Hematopoietic multipotent progenitor cell treated with erythropoietin and hydrocortisone succinate and interleukin-3 and kit ligand, for 4 days (in vitro differentiated cells): ENCODE measurements around the gene IYD.

Source experiments
- DNase-seq: peaks from one replicate; pipeline ENCODE4 v3.0.0-alpha.2; 2015

IYD gene, protein sequence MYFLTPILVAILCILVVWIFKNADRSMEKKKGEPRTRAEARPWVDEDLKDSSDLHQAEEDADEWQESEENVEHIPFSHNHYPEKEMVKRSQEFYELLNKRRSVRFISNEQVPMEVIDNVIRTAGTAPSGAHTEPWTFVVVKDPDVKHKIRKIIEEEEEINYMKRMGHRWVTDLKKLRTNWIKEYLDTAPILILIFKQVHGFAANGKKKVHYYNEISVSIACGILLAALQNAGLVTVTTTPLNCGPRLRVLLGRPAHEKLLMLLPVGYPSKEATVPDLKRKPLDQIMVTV

DNA sequence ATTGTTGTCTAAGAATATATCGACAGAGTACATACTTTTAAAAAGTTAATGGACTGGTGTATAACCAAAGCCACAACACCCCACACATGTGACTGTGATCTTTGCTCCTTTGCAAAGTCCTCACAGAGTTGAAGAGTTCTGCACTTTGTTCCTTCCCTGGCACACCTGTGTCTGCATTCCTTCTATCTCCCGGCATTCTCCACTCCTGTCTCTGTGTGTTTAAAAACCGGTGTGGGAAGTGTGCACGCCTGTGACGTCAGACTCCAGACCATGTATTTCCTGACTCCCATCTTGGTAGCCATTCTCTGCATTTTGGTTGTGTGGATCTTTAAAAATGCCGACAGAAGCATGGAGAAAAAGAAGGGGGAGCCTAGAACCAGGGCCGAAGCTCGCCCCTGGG lies at the start of gene IYD:
TSS of gene IYD (plus strand) at position 251 of the 400 bp plus-strand sequence. CDS start at position 271, 20 bp downstream.
- DNase-seq: no peak

DNA sequence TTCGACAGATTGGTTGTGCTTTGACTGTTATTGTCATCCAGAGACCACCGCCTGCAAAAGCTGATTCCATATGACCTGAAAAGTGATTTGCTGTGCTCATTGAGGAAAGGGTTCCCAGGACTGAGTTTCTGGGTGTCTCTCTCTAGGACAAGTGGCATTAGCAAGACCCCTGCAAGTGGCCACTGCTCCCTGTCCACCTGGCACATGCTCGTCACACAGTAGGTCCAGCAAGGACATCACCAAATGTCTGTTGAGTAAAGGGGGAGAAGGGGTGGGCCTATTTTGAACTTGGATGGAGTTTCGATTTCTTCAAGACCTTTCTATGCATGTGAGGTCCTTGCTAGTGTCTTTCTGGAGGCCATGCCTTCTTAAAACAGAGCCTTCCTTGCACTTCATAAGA lies 48.9 kb upstream of the IYD start:
- DNase-seq: no peak

DNA sequence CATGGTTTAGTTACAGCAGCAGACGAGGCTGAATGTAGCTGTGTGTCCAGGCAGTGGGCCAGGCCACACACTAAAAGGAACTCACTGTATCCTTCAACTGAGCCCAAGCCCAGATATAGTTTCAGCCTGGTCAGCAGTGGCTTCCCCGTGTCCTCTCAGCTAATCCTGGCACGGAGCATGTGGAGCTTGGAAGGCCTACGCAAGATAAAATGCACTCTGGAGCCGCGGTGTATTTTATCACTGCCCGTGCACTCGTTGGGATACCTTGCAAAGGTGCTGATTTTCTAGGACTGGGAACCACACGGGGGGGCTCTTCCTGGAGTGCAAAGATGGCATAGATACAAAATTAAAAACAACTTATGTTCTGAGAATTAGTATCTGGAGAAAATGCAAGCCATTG lies 48.4 kb upstream of the IYD start:
- no peak for DNase-seq

DNA sequence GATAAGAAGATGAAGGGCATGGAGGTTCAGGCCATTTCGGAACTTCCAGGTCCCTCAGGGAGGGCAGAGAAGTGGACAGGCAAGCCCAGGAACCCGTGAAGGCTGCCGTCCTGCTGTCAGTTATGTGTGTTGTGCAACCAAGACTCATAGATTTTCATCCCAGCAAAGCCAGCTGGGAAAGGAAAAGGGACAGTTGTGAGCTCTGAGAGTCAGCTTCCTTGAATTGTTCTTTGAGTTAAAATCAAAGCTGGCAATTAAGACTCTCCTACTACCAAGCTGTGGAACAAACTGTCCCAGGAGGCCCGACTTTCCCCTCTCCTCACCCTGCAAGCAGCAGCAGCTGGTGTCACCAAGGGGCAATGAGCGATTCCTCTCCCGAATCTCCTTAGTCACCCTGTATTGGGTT lies 46.3 kb upstream of the IYD start:
- no peak for DNase-seq

DNA sequence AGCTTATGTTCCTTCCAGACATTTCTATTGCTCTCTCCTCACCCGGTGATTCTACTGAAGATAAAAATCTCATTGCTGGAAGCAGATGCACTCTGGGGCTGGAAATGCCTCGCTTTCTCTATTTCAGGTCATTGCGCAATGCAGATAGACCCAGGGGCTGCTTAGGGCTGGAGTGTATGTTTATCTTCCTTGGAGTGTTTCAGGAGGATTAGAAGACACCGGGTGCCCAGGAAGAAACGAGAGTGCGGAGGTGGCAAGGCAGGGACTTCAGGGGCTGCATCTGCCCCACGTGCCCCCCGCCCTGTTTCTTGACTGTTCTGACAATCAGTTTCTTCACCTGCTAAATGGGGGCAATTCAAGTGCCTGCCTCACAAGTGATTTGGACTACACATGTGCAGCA lies 45.6 kb upstream of the IYD start:
- no peak for DNase-seq

DNA sequence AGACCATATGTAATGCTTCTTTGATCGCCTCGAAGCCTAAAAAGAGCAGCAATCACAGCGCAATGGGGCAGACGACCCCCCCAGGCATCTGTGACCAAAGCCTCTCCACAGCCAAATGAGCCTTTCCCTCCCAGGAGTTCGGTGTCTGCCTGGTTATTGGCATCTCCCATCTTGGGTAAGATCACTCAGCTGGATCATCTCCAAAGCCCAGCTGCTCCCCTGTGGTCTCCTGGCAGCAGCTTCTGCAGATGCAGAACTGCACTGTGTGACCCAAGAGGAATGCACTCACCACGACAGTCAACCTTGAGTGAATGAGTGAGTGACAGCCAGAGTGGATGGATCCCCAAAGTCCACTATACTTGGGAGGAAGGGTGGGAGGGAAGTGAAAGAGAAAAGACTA lies 44.8 kb upstream of the IYD start:
- no peak for DNase-seq

DNA sequence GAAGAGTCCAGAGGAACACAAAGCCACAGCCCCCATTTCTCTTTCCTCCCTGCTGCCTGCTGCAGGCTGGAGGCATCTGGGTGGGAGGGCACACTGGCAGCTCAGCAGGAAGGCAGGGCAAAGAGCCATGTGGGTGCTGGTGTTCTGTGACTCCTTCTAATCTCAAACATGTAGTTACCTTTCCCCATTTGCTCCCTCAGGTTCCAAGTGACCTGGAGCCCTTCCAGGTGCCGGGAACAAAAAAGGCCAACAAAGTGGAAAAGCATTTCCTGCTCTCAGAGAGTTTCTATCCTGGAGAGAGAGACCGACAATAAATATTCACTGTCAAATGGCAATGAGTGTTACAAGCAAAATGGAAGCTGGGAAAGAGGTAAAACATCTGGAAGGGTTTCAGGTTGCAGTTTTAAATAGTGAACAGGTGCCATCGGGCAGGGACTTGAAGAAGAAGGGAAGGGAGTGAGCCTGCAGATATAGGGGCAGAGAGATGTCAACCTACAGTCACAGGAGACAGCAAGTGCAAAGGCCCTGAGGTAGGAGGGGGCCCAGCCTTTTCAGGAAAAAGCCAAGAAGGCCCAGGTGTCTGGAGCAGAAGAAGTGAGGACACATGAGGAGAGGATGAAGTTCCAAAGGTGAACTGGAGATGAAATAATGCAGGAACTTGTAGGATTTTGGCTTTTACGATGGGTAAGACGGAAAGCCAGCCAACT lies 43.6 kb upstream of the IYD start:
- peak; percentile 15 for DNase-seq

DNA sequence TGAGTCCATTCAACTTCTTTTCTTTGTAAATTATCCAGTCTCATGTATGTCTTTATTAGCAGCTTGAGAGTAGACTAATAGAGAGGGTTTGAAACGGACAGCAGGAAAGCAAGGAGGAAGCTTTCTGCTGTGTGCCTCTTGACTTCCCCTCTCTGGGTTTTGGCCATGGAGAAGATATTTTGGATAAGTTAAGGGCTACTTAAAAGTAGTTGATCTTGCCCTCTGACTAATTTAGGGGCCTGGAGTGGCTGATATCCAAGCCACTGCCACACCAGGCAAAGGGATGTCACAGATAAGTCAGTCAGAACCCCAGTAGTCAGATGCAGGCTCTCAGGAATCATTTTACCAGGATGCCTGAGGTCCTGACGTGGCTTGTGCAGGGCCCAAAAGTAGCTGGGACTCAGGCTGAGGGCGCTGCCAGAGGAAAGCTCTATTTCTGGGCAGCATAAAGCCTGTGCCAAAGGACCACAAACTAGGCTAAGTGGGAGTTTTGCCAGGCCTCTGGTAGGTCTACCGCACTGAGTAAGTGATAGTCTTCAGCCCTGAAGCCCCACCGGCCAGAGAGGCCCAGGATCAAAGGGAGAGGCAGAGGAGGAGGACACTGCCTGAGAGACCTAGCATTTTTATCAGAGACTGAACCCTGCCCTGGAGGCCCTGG lies 41.6 kb upstream of the IYD start:
- DNase-seq: peak; percentile 10

DNA sequence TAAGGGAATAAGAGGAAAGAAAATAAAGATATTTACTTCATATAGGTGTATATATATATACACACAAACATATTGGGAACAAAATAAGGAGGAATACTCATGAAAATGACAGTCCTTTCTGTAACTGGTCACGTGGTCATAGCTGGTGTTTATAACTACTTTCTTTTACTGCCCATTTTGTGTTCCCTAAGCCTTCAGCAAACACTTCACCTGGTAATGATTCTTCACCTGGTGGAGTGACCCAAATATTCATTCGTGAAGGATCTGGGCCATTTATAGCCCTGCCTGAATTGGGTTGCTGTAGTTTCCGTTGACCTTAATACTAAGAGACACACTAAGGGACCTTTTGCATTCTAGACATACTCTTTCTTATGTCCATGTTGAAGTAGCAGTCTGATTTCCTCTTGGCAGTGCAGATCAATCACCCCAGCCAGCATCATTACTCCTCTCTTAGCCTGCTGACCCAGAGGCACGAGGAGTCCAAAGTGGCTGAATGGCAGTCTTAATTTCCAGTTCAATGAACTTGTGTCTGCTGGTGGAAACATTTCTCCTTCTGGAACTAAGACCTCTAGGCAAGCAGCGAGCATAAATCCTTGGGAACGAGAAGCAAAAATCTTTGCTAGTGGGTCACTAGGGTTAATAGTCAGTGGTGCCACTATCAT lies 39.9 kb upstream of the IYD start:
- DNase-seq: no peak

DNA sequence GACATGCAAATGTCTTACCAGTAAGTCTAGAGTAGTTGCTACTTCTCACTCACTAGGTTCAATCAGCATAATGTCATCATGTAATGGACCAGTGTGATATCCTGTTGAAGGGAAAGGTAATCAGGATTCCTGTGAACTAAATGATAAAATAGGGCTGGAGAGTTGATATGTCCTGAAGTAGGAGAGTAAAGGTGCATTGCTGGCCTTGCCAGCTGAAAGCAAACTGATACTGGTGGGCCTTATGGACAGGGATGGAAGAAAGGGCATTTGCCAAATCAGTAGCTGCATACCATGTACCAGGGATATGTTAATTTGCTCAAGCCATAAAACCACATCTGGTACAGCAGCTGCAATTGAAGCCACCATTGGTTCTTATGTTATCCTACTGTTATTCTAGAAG lies 37.5 kb upstream of the IYD start:
- no peak for DNase-seq

DNA sequence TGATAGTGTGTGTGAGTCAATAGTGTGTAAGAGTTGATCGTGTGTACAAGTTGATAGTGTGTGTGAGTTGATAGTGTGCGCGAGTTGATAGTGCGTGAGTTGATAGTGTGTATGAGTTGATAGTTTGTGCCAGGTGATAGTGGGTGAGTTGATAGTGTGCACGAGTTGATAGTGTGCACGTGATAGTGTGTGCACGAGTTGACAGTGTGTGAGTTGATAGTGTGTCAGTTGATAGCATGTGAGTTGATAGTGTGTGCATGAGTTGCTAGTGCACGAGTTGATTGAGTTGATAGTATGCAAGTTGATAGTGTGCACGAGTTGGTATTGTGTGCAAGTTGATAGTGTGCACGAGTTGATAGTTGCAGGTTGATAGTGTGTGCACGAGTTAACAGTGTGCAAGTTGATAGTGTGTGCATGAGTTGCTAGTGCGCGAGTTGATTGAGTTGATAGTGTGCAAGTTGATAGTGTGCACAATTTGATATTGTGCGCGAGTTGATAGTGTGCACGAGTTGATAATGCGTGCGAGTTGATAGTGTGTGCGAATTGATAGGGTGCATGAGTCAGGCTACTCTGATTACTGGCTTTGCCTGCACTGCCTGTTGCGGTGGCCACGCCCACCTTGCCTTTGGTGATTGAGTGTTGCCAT lies 35.8 kb upstream of the IYD start:
- no peak for DNase-seq

DNA sequence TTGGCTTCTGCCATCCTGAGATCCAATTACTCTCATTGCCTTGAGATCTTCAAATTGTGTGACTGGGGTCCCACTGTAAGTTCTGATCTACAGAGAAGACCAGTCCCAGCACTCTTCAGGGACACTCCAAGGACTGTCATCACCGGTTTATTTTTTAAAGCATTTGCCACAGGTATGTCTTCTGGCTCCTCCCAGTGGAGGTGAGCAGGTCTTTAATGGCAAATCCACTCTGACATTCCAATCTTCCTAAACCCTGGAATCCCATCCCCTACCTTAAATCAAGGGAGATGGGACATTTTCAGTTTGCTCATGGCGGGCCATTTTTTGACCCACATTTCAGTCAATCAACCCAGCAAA lies 35.2 kb upstream of the IYD start:
- DNase-seq: no peak

DNA sequence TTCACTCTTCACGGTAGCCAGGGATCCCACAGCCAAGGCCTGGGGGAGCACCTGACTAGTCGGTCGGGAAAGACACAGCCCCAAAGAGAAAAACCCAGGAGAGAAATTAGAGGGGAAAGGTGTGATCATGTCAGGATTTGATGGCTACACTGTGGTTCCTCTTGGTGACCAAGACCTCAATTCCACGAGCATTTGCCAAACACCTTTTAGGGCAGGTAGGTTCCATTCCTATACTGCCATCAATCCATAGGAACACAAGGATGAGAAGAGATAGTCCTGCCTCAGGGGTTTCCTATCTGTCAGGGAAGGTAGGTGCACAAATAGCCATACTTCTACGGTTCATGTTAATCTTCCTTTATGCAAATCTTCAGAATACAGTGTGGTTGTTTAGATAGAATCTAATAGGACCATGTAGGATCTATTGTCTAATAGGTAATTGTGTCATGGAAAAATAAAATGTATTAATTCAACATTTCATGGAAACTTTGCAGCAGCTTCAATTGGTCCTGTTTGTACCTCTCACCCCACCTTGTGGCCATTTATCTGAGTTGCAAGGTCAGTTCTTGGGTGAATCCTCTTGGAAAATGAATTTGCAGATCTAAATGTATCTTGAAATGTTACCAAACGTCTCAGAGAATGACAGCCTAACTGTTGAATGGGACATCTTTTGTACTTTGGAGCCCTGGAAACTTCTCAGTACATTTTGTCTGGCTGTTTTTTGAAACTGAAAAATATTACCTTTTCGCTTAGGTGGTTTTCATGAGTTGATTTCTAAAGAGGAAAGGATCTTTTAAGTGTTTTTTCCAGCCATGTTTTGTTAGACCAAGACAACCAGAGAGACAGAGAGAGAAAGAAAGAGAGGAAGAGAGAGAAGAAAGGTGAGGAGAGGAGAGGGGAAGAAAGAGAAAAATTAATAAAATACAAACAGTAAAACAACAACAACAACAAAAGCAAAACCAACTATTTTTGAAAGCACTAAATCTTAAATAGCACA lies 33.7 kb upstream of the IYD start:
- DNase-seq: peak; percentile 78

DNA sequence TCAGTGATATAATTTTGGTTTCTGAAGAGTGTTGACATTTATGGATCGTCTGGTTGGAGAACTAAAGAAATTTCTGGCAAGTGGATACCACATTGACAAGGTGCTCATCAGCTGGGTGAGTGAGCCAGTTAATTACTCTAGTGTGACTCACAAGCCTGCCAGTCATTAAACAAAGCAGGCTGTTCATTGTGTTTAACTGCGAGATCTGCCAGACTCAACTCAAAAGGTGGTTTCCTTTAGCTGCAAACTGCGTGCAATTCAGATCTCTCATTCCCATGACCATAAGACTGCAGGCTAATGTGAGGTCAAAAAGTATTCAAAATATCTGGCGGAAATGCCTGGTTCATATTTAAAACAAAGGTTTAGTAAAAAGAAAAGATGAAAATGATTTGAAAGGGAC lies 32.5 kb upstream of the IYD start:
- DNase-seq: no peak

DNA sequence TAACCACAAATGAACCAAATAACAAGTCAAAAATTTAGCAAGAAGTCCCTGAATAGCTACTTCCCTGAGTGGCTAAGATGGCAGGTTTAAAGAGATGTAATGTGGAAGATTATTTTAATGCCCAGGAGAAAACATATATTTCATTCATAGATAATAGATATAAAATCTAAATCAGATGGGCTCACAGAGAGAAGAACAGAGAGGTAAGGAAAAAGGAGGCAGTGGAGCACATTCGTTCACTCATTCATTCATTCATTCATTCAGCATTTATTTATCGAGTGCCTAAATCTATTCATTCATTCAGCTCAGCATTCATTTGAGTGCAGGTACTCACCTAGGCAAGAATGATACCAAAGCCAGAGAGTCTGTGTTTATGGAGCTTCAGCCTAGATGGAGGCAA lies 32.1 kb upstream of the IYD start:
- no peak for DNase-seq

DNA sequence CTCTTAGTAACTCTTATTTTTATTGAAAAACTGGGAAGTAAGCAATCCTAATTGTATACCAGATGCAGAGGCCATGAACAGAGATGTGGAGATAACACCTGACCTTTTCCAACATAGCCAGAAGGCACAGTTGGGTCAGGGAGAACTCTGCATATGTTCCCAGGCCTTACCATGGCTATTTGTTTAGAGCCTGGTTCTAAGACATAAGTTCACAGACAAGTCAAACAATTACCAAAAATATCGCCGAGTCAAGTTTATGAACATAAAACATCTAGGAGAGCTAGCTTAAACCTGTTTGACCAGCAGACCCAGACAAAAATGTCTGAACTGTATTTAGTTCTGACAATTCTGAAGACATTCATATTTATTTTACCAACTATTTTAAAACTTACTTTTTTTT lies 26.7 kb upstream of the IYD start:
- no peak for DNase-seq

DNA sequence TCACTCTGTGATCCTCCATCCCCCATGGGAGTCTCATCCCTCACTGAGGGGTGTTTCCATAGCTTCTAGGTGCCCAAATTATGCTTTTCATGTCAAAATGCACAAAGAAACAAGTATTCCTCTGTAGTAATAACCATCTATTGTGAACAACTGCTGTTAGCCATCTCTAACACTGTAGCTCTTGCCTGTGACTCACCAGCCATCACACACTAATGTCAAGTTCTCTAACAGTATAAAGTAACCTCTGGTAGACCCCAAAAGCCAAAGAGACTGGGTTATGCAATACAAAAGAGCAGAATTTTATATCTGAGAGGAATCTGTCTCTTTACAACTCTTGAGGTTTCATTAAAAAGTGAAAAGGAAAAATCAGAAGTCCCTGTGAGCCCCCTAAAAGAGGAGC lies 25.4 kb upstream of the IYD start:
- DNase-seq: peak; percentile 34

DNA sequence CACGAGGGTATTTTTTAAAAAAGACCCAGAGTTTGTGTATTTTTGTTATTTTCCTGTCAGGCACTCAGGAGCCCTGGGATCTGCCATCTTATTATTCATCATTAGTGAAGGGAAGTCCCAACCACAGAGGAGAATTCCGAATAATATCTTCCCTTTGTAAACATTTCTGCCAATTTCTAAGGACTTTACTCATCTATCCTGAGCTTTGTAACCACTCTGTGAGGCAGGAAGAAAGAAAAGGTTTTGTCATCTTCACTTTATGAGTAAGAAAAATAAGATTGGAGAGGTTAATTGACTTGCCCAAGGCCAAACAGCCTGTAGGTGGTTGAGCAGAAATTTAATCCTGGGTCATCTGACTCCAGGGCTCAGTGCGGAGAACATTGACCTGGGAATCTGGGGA lies 23.0 kb upstream of the IYD start:
- DNase-seq: no peak

DNA sequence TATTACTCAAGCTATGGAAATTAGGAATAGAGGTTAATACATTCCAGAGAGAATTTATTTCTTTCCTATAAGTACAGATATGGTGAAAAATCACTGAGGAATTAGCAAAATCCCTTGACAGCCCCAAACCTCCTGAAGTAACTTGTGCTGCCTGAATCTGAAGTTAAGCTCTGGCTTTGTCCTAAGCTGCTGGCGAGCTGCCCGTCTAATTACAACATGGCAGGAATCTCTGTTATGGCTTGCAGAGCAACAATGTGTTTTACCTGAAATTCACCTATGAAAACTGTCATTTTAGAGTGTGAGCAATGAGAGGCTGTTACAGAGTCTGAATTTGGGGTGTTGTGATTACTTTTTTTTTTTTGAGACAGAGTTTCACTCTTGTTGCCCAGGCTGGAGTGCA lies 22.5 kb upstream of the IYD start:
- DNase-seq: no peak

DNA sequence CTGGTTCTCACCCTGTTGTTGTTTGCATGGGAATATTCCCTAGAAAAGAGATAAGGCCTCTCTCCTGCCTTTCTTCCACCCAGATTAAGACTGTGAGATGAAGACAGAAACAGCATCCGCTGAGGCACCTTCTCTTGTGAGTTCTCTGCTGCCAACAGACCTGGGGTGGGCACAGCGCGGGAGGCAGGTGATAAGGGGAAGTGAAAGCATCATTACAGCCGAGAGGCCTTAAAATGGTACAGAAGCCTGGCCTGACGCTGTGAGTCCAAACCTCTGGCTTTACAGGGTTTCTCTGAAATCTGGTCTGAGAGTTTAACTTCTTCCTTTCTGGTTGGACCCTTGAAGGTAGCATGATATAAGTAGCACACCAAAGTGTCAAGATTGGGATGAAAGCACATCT lies 21.0 kb upstream of the IYD start:
- DNase-seq: no peak

DNA sequence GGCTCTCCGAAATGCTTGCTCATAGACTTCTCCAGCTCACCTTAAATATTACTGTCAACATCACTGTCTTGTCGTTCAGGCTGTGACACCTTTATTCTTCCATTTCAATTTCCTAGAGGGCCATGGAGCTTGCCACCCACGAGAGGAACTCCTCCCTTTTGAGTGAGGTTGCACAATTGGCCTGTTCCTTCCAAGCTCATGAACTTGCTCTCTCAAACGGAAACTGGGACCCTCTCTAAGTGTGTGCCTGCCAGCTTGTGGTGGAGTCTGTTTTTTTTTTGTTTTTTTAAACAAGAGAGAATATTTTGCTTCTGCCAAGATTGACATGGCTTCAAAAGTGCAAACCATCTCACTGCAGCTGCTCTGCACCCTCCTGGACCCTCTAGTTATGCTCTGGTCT lies 19.3 kb upstream of the IYD start:
- DNase-seq: peak; percentile 76
